HL-60/S4 (cell line): ENCODE data around the gene A2ML1.
"Not testable (repeated sequence)": the region's sequence is repeated elsewhere in the genome, so short reads cannot be mapped to it uniquely, and the experiment has no call there.

ENCODE experiments used
- in situ Hi-C: fragments of 300-500 bp; cut with MboI; formaldehyde crosslinking; loops from 2 replicates; pipeline ENCODE4 v1.14.3; 2022; ENCODE audit warnings: low sequenced_read_pairs

A2ML1 gene

GRCh38 chr12:8902703-8903102 is 80.3 kb downstream of the A2ML1 start:
- in situ Hi-C loops: not testable (repeated sequence)

- in situ Hi-C loops: no loop called here
Observed at GRCh38 chr12:8903646-8904045, 81.2 kb downstream of the A2ML1 start.

- in situ Hi-C loops: no loop called here
Observed at GRCh38 chr12:8904665-8905064, 82.2 kb downstream of the A2ML1 start.

- in situ Hi-C loops: no loop called here
Observed at GRCh38 chr12:8905546-8905945, 83.1 kb downstream of the A2ML1 start.

- in situ Hi-C loops: no loop called here
Observed at GRCh38 chr12:8906266-8907180, 84.1 kb downstream of the A2ML1 start.

- in situ Hi-C loops: no loop called here
Observed at GRCh38 chr12:8907513-8907912, 85.1 kb downstream of the A2ML1 start.

GRCh38 chr12:8909752-8910151 is 87.3 kb downstream of the A2ML1 start:
- in situ Hi-C loops: no loop called here

- in situ Hi-C loops: no loop called here
Observed at GRCh38 chr12:8911606-8912268, 89.3 kb downstream of the A2ML1 start.

- in situ Hi-C loops: no loop called here
Observed at GRCh38 chr12:8912914-8913313, 90.5 kb downstream of the A2ML1 start.

- in situ Hi-C loops: no loop called here
Observed at GRCh38 chr12:8913702-8914032, 91.2 kb downstream of the A2ML1 start.

- in situ Hi-C loops: not testable (repeated sequence)
Observed at GRCh38 chr12:8914033-8914715, 91.8 kb downstream of the A2ML1 start, which contains the start of gene PHC1. TSS of gene PHC1 (plus strand) at chr12:8914509. CDS start at chr12:8917678, 3,169 bp downstream.

GRCh38 chr12:8914716-8915526 is 92.5 kb downstream of the A2ML1 start:
- in situ Hi-C loops: no loop called here

GRCh38 chr12:8916154-8916553 is 93.7 kb downstream of the A2ML1 start:
- in situ Hi-C loops: no loop called here

- in situ Hi-C loops: no loop called here
Observed at GRCh38 chr12:8917031-8917430, 94.6 kb downstream of the A2ML1 start.

- in situ Hi-C loops: no loop called here
Observed at GRCh38 chr12:8917751-8918150, 95.3 kb downstream of the A2ML1 start.

- in situ Hi-C loops: not testable (repeated sequence)
Observed at GRCh38 chr12:8919643-8920042, 97.2 kb downstream of the A2ML1 start.

- in situ Hi-C loops: no loop called here
Observed at GRCh38 chr12:8922544-8922943, 100.1 kb downstream of the A2ML1 start.
